ENCODE results near the gene GARRE1. TPM values are rescaled to one million over a fixed set of nuclear protein-coding genes. Genes with fewer than 3 reads are reported as not detected.

GARRE1 gene
- total and polyA plus RNA-seq, 2 experiments from 2014 or later, result 7.9 to 28.6 TPM

GRCh38 chr19:34257559-34257924 lies 3.2 kb downstream of the GARRE1 start:
- H3K36me3 ChIP-seq, result no peaks in the 10 kb centered on the region
- no peak overlapping the region for H3K27ac ChIP-seq
- peaks cover 22% of the 10 kb centered on the region for H3K4me1 ChIP-seq (ENCODE audit: low read depth)
- no peak overlapping the region for H3K4me3 ChIP-seq
- no peak for DNase-seq (ENCODE audit: low read depth in 1 of 2, low spot score in 1 of 2)
- no peaks in the 10 kb centered on the region for H3K27me3 ChIP-seq
- TF ChIP-seq, protein P1, sequence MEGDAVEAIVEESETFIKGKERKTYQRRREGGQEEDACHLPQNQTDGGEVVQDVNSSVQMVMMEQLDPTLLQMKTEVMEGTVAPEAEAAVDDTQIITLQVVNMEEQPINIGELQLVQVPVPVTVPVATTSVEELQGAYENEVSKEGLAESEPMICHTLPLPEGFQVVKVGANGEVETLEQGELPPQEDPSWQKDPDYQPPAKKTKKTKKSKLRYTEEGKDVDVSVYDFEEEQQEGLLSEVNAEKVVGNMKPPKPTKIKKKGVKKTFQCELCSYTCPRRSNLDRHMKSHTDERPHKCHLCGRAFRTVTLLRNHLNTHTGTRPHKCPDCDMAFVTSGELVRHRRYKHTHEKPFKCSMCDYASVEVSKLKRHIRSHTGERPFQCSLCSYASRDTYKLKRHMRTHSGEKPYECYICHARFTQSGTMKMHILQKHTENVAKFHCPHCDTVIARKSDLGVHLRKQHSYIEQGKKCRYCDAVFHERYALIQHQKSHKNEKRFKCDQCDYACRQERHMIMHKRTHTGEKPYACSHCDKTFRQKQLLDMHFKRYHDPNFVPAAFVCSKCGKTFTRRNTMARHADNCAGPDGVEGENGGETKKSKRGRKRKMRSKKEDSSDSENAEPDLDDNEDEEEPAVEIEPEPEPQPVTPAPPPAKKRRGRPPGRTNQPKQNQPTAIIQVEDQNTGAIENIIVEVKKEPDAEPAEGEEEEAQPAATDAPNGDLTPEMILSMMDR (IDR thresholded peaks at IDR 0.05; ENCODE audit: low read depth, low read length), result no peak
- H3K9me3 ChIP-seq (ENCODE audit: low read depth), result no peaks in the 10 kb centered on the region

DNA sequence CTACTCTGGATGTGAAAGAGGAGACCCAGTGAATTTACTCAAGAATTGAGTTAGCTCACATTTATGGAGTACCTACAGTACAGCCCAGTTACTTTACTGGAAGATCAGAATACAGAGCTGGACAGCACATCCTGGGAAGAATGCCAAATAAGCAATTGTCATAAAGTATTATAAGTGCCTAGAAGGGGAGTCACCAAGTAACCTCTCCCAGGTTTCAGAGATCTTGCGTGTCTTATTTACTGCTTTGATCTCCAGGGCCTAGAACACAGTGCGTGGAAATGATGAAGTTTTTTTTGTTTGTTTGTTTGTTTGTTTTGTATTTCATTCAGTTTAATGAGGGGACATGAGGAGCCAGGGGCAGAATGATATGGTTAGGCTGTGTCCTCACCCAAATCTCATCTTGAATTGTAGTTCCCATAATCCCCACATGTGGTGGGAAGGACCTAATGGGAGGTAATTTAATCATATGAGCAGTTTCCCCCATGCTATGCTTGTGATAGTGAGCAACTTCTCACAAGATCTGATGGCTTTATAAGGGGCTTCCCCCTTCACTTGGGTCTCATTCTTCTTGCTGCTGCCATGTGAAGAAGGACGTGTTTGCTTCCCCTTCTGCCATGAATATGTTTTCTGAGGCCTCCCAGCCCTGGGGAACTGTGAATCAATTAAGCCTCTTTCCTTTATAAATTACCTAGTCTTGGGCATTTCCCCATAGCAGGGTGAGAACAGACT lies 5.2 kb downstream of the GARRE1 start:
- no peaks in the 10 kb centered on the region for H3K27me3 ChIP-seq
- no peak overlapping the region for H3K4me3 ChIP-seq
- no peaks in the 10 kb centered on the region for H3K36me3 ChIP-seq
- no peaks in the 10 kb centered on the region for H3K9me3 ChIP-seq (ENCODE audit: low read depth)
- TF ChIP-seq, protein P1 (IDR thresholded peaks at IDR 0.05; ENCODE audit: low read depth, low read length), result no peak
- no peak for DNase-seq (ENCODE audit: low read depth in 1 of 2, low spot score in 1 of 2)
- H3K27ac ChIP-seq, result no peak overlapping the region
- H3K4me1 ChIP-seq (ENCODE audit: low read depth), result peaks cover 22% of the 10 kb centered on the region

GRCh38 chr19:34260771-34261173 lies 6.4 kb downstream of the GARRE1 start:
- Histone ChIP-seq H3K9me3 (ENCODE audit: low read depth) (no peaks in the 10 kb centered on the region), H3K27me3 (no peaks in the 10 kb centered on the region), H3K36me3 (no peaks in the 10 kb centered on the region), H3K4me3 (no peak overlapping the region), H3K4me1 (ENCODE audit: low read depth) (peaks cover 17% of the 10 kb centered on the region), H3K27ac (peak overlapping the region; percentile 82)
- peak; percentile 22 to 62 for DNase-seq (ENCODE audit: low read depth in 1 of 2, low spot score in 1 of 2)
- TF ChIP-seq, protein P1 (IDR thresholded peaks at IDR 0.05; ENCODE audit: low read depth, low read length), result no peak

DNA sequence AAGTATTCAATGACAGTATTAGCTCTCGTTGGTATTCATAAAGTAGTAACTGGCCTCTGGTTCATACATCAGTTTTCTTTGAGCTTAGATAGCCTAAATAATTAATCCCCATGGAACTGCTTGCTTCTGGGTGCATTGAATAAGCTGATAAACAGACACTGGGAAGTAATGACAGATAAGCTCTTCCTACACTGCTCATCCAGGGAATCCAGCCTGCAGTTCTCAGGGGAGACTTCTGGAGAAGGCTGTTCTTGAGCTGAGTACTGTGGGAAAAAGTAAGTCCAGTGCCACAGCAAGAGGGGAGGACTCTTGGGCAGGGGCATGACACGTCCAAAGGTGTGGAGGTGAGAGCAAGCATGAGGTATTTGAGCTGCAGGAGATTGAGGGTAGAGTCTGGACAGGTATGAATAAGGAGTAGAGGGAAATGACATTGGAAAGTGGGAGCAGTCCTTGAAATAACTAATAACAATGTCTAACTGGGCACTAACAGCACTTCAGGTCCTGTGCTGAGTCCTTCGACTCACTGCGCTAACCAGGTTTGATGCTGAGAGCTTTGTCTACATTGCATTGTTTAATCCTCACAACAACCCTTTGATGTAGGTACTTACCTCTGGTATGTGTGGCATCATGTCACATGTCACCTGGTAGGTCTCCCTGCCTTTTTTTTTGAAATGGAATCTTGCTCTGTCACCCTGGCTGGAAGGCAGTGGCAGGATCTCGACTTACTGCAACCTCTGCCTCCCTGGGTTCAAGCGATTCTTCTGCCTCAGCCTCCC lies 7.2 kb downstream of the GARRE1 start:
- Histone ChIP-seq H3K4me1 (ENCODE audit: low read depth) (peaks cover 17% of the 10 kb centered on the region), H3K27ac (peak overlapping the region; percentile 82), H3K4me3 (no peak overlapping the region), H3K36me3 (no peaks in the 10 kb centered on the region), H3K9me3 (ENCODE audit: low read depth) (no peaks in the 10 kb centered on the region), H3K27me3 (no peaks in the 10 kb centered on the region)
- DNase-seq (ENCODE audit: low read depth in 1 of 2, low spot score in 1 of 2), result peak in 1 of 2 donors; percentile 25
- TF ChIP-seq, protein P1 (IDR thresholded peaks at IDR 0.05; ENCODE audit: low read depth, low read length), result no peak

DNA sequence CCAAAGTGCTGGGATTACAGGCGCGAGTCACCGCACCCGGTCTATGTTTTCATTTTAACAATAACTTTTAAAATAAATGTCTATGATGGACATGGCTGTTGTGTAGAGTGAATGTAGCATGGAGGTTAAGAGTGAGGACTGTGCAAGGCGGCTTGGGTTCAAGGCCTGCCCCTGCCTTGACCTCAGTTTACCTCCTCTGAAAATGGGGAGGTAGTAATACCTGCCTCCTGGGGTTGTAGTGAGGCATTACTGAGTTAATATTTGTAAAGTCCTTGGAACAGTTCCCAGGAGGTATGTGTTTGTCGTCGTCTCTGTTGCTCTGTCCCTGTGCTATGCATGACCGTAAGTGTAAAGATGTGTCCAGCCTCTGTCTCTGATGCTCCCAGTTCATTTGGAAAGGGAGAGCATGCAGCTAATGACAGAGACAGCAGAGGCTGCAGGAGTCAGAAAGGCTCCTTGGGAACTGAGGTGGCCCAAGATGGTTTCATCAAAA lies 9.4 kb downstream of the GARRE1 start:
- no peak overlapping the region for H3K4me3 ChIP-seq
- TF ChIP-seq, protein P1 (IDR thresholded peaks at IDR 0.05; ENCODE audit: low read depth, low read length), result no peak
- no peak overlapping the region for H3K27ac ChIP-seq
- no peaks in the 10 kb centered on the region for H3K27me3 ChIP-seq
- H3K36me3 ChIP-seq, result no peaks in the 10 kb centered on the region
- peaks cover 24% of the 10 kb centered on the region for H3K4me1 ChIP-seq (ENCODE audit: low read depth)
- no peak for DNase-seq (ENCODE audit: low read depth in 1 of 2, low spot score in 1 of 2)
- H3K9me3 ChIP-seq (ENCODE audit: low read depth), result no peaks in the 10 kb centered on the region
